NCI-H510A (cell line): ENCODE data around the gene PAMR1.
"Not testable (repeated sequence)": the region's sequence is repeated elsewhere in the genome, so short reads cannot be mapped to it uniquely, and the experiment has no call there.

Experiments
- DNase-seq: peaks from one replicate; lab custom pipeline; 2025; lab: John Stamatoyannopoulos, UW

PAMR1 gene

GRCh38 chr11:35543481-35543880 lies 18.1 kb upstream of the PAMR1 start:
- DNase-seq = no peak

- no peak for DNase-seq
Measured at GRCh38 chr11:35541621-35542375, 16.4 kb upstream of the PAMR1 start.

GRCh38 chr11:35540526-35540925 lies 15.1 kb upstream of the PAMR1 start:
- DNase-seq = no peak

GRCh38 chr11:35539781-35540281 lies 14.4 kb upstream of the PAMR1 start:
- DNase-seq = no peak

GRCh38 chr11:35539256-35539655 lies 13.8 kb upstream of the PAMR1 start:
- DNase-seq = no peak

GRCh38 chr11:35536470-35536869 lies 11.1 kb upstream of the PAMR1 start:
- DNase-seq = peak; percentile 15

- DNase-seq = no peak
Measured at GRCh38 chr11:35531246-35531645, 5.8 kb upstream of the PAMR1 start.

GRCh38 chr11:35529971-35530495 lies 4.6 kb upstream of the PAMR1 start:
- DNase-seq = no peak

- DNase-seq = no peak
Measured at GRCh38 chr11:35526370-35526792, 965 bp upstream of the PAMR1 start.

- no peak for DNase-seq
Measured at GRCh38 chr11:35524780-35525179, 636 bp downstream of the PAMR1 start.

GRCh38 chr11:35523861-35524260 lies 1.6 kb downstream of the PAMR1 start:
- DNase-seq = no peak

- no peak for DNase-seq
Measured at GRCh38 chr11:35523331-35523768, 2.1 kb downstream of the PAMR1 start.

GRCh38 chr11:35522091-35522490 lies 3.3 kb downstream of the PAMR1 start:
- DNase-seq = not testable (repeated sequence)

GRCh38 chr11:35520376-35520775 lies 5.0 kb downstream of the PAMR1 start:
- DNase-seq = no peak

- DNase-seq = no peak
Measured at GRCh38 chr11:35518766-35519165, 6.7 kb downstream of the PAMR1 start.

GRCh38 chr11:35517481-35517880 lies 7.9 kb downstream of the PAMR1 start:
- no peak for DNase-seq

- DNase-seq = no peak
Measured at GRCh38 chr11:35516403-35516802, 9.0 kb downstream of the PAMR1 start.

- no peak for DNase-seq
Measured at GRCh38 chr11:35515224-35515623, 10.2 kb downstream of the PAMR1 start.

GRCh38 chr11:35514481-35514880 lies 10.9 kb downstream of the PAMR1 start:
- no peak for DNase-seq

- DNase-seq = no peak
Measured at GRCh38 chr11:35511666-35512065, 13.8 kb downstream of the PAMR1 start.

- no peak for DNase-seq
Measured at GRCh38 chr11:35507688-35508087, 17.7 kb downstream of the PAMR1 start.

- DNase-seq = no peak
Measured at GRCh38 chr11:35501776-35502175, 23.6 kb downstream of the PAMR1 start.

GRCh38 chr11:35500744-35501143 lies 24.7 kb downstream of the PAMR1 start:
- DNase-seq = no peak

GRCh38 chr11:35496416-35496815 lies 29.0 kb downstream of the PAMR1 start:
- DNase-seq = no peak
